ENCODE results near the gene OSBPL10. TPM values are rescaled to one million over a fixed set of nuclear protein-coding genes. Genes with fewer than 3 reads are reported as not detected.

OSBPL10 gene
- total RNA-seq, 1 donor from 2014 or later: 18.8 TPM

DNA sequence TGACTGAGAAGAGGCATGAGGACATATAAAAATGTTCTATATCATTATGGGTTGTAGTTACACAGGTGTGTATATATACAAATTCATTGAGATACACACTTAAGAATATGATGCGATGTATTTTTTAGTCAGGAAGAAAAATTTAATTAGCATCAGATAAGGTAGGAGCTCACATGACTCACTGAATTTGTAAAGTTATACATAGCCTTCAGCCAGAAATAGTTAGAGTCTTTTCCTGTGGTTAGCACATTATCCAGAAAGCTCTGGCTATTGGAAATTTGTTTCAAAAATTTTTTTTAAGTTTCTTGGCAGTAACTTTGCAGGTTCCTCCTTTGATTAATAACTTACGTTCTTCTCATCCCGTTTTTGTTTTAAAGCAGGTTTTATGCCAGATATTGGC lies 359.7 kb downstream of the OSBPL10 start:
- Histone ChIP-seq H3K27ac (no peak overlapping the region), H3K36me3 (peaks cover 74% of the 10 kb centered on the region), H3K9me3 (no peaks in the 10 kb centered on the region), H3K4me1 (peaks cover 3% of the 10 kb centered on the region), H3K27me3 (ENCODE audit: low read depth) (no peaks in the 10 kb centered on the region), H3K4me3 (no peak overlapping the region)
- TF ChIP-seq, protein P1, sequence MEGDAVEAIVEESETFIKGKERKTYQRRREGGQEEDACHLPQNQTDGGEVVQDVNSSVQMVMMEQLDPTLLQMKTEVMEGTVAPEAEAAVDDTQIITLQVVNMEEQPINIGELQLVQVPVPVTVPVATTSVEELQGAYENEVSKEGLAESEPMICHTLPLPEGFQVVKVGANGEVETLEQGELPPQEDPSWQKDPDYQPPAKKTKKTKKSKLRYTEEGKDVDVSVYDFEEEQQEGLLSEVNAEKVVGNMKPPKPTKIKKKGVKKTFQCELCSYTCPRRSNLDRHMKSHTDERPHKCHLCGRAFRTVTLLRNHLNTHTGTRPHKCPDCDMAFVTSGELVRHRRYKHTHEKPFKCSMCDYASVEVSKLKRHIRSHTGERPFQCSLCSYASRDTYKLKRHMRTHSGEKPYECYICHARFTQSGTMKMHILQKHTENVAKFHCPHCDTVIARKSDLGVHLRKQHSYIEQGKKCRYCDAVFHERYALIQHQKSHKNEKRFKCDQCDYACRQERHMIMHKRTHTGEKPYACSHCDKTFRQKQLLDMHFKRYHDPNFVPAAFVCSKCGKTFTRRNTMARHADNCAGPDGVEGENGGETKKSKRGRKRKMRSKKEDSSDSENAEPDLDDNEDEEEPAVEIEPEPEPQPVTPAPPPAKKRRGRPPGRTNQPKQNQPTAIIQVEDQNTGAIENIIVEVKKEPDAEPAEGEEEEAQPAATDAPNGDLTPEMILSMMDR (IDR thresholded peaks at IDR 0.05): no peak
- intact Hi-C loops (cut with DNase I): no loop called here
- ATAC-seq: no peak
- no peak for DNase-seq

DNA sequence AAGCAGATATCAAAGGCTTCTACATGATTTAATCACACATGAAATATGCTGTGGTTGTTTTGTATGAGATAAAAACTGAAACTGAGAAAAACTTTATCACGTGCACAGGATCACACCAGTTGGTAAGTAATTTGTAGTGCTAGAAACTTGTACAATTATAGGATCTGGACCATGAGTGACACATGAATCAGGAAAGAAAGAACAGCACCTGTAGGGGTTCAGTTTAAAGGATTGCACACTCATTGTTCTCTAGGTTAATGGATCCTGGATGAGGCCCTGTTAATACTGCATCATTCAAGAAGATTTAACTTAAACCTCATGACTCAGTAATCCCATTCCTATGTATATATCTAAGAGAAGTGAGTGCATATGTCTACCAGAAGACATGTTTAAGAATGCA lies 360.4 kb downstream of the OSBPL10 start:
- ATAC-seq (no peak), DNase-seq (no peak)
- Histone ChIP-seq H3K4me3 (no peak overlapping the region), H3K36me3 (peaks cover 68% of the 10 kb centered on the region), H3K4me1 (peaks cover 7% of the 10 kb centered on the region), H3K9me3 (no peaks in the 10 kb centered on the region), H3K27me3 (ENCODE audit: low read depth) (no peaks in the 10 kb centered on the region), H3K27ac (no peak overlapping the region)
- intact Hi-C loops (cut with DNase I): no loop called here
- TF ChIP-seq, protein P1 (IDR thresholded peaks at IDR 0.05): no peak

- ATAC-seq: no peak
- Histone ChIP-seq H3K27ac (no peak overlapping the region), H3K27me3 (ENCODE audit: low read depth) (no peaks in the 10 kb centered on the region), H3K4me1 (peaks cover 15% of the 10 kb centered on the region), H3K4me3 (no peak overlapping the region), H3K9me3 (no peaks in the 10 kb centered on the region), H3K36me3 (peaks cover 40% of the 10 kb centered on the region)
- TF ChIP-seq, protein P1 (IDR thresholded peaks at IDR 0.05): no peak
- no peak for DNase-seq
- intact Hi-C loops (cut with DNase I): no loop called here
Measured at GRCh38 chr3:31616711-31617110, 364.4 kb downstream of the OSBPL10 start.

GRCh38 chr3:31615071-31615875 lies 365.8 kb downstream of the OSBPL10 start:
- ATAC-seq (no peak), DNase-seq (no peak)
- no peaks in the 10 kb centered on the region for H3K9me3 ChIP-seq
- H3K4me3 ChIP-seq: no peak overlapping the region
- H3K4me1 ChIP-seq: peaks cover 20% of the 10 kb centered on the region
- H3K36me3 ChIP-seq: peaks cover 27% of the 10 kb centered on the region
- no peaks in the 10 kb centered on the region for H3K27me3 ChIP-seq (ENCODE audit: low read depth)
- intact Hi-C loops (cut with DNase I): no loop called here
- H3K27ac ChIP-seq: no peak overlapping the region
- TF ChIP-seq, protein P1 (IDR thresholded peaks at IDR 0.05): no peak

GRCh38 chr3:31614162-31614921 lies 366.7 kb downstream of the OSBPL10 start:
- peaks cover 18% of the 10 kb centered on the region for H3K36me3 ChIP-seq
- peaks cover 20% of the 10 kb centered on the region for H3K4me1 ChIP-seq
- H3K9me3 ChIP-seq: no peaks in the 10 kb centered on the region
- TF ChIP-seq, protein P1 (IDR thresholded peaks at IDR 0.05): no peak
- intact Hi-C loops (cut with DNase I): loop anchor here (5.0 kb wide), 1 partner anchor 153 kb away; no protein-coding TSS in a partner anchor
- H3K27me3 ChIP-seq (ENCODE audit: low read depth): no peaks in the 10 kb centered on the region
- no peak overlapping the region for H3K4me3 ChIP-seq
- H3K27ac ChIP-seq: no peak overlapping the region
- ATAC-seq (no peak), DNase-seq (no peak)

Data from lower lobe of right lung (tissue), 2 donors.